BLaER1 treated with 17β-estradiol and CSF1 and Interleukin-3, amounts not matched to agents 10 nM and 100 nM (cell line): Measurements from ENCODE around the gene PRMT2.
"Not testable (repeated sequence)": the region's sequence is repeated elsewhere in the genome, so short reads cannot be mapped to it uniquely, and the experiment has no call there.

Source experiments
- H3K27ac ChIP-seq, 11 experiments: shearing (Covaris generic); formaldehyde crosslinking; 2 replicates each; pipeline ENCODE4 v1.8.1; 2022
- H3K27me3 ChIP-seq, 11 experiments: shearing (Covaris generic); formaldehyde crosslinking; 2 replicates each; pipeline ENCODE4 v1.8.1; 2022
- H3K36me3 ChIP-seq, 11 experiments: shearing (Covaris generic); formaldehyde crosslinking; 2 replicates each; pipeline ENCODE4 v1.8.1; 2022
- H3K4me1 ChIP-seq, 10 experiments: shearing (Covaris generic); formaldehyde crosslinking; 2 replicates each; pipeline ENCODE4 v1.8.1; 2022
- H3K4me2 ChIP-seq, 11 experiments: shearing (Covaris generic); formaldehyde crosslinking; 2 replicates each; pipeline ENCODE4 v1.8.1; 2022
- H3K4me3 ChIP-seq, 10 experiments: shearing (Covaris generic); formaldehyde crosslinking; 2 replicates each; pipeline ENCODE4 v1.8.1; 2022
- H3K9ac ChIP-seq, 11 experiments: shearing (Covaris generic); formaldehyde crosslinking; 2 replicates each; pipeline ENCODE4 v1.8.1; 2022
- H3K9me3 ChIP-seq, 11 experiments: shearing (Covaris generic); formaldehyde crosslinking; replicated peaks in 1 of 11; 2 replicates each; pipeline ENCODE4 v1.8.1; 2022
- H4K20me1 ChIP-seq, 11 experiments: shearing (Covaris generic); formaldehyde crosslinking; 2 replicates each; pipeline ENCODE4 v1.8.1; 2022
- Cebpa-rat ChIP-seq, 11 experiments: shearing (Covaris generic); IDR thresholded peaks; 2 replicates each; pipeline ENCODE4 v1.8.1; 2022

The PRMT2 gene

GRCh38 chr21:46622226-46622625 is 13.2 kb upstream of the PRMT2 start:
- H3K9me3 ChIP-seq = peaks cover 29 to 41% (median 33%) of the 10 kb centered on the region in 11 experiments
- H3K4me2 ChIP-seq = peak overlapping the region; percentile 65 to 86 (median 77)

GRCh38 chr21:46624050-46624449 is 11.4 kb upstream of the PRMT2 start:
- no peak overlapping the region for H3K9ac ChIP-seq
- no peak for TF ChIP-seq Cebpa-rat (IDR thresholded peaks at IDR 0.05)
- no peaks in the 10 kb centered on the region for H3K27me3 ChIP-seq
- no peak overlapping the region for H3K4me3 ChIP-seq
- no peaks in the 10 kb centered on the region for H4K20me1 ChIP-seq
- peaks cover 33 to 52% (median 43%) of the 10 kb centered on the region in 11 experiments for H3K9me3 ChIP-seq
- peak overlapping the region in 4 of 11 experiments; percentile 17 to 39 (median 28); a peak in 6 of 22 replicates for H3K27ac ChIP-seq
- peaks cover 33 to 90% (median 39%) of the 10 kb centered on the region in 10 experiments for H3K4me1 ChIP-seq
- H3K36me3 ChIP-seq = peaks cover 0 to 22% (median 0%) of the 10 kb centered on the region in 11 experiments; a peak in 5 of 22 replicates
- H3K4me2 ChIP-seq = peak overlapping the region in 2 of 11 experiments; percentile 8 to 14; a peak in 2 of 22 replicates

More at GRCh38 chr21:46622226-46622625, 13.2 kb upstream of the PRMT2 start:
- Histone ChIP-seq H3K9ac (peak overlapping the region; percentile 54 to 82 (median 73); a peak in 21 of 22 replicates), H4K20me1 (no peaks in the 10 kb centered on the region), H3K36me3 (peaks cover 0 to 22% (median 0%) of the 10 kb centered on the region in 11 experiments; a peak in 5 of 22 replicates), H3K4me1 (peaks cover 23 to 80% (median 31%) of the 10 kb centered on the region in 10 experiments), H3K27me3 (no peaks in the 10 kb centered on the region), H3K4me3 (peak overlapping the region in 2 of 10 experiments; percentile 5 to 29; a peak in 3 of 20 replicates), H3K27ac (peak overlapping the region; percentile 71 to 93 (median 87))
- no peak for TF ChIP-seq Cebpa-rat (IDR thresholded peaks at IDR 0.05)

GRCh38 chr21:46625759-46626158 is 9.7 kb upstream of the PRMT2 start:
- peaks cover 33 to 78% (median 38%) of the 10 kb centered on the region in 10 experiments for H3K4me1 ChIP-seq
- H3K27me3 ChIP-seq = no peaks in the 10 kb centered on the region
- no peaks in the 10 kb centered on the region for H4K20me1 ChIP-seq
- no peak for TF ChIP-seq Cebpa-rat (IDR thresholded peaks at IDR 0.05)
- peaks cover 0 to 22% (median 0%) of the 10 kb centered on the region in 11 experiments; a peak in 5 of 22 replicates for H3K36me3 ChIP-seq
- peak overlapping the region in 2 of 11 experiments; percentile 62 to 76; a peak in 2 of 22 replicates for H3K4me2 ChIP-seq
- peaks cover 33 to 52% (median 43%) of the 10 kb centered on the region in 11 experiments for H3K9me3 ChIP-seq
- peak overlapping the region in 4 of 10 experiments; percentile 4 to 15 (median 8); a peak in 3 of 20 replicates for H3K4me3 ChIP-seq
- peak overlapping the region in 1 of 11 experiments; percentile 79; a peak in 2 of 22 replicates for H3K9ac ChIP-seq
- peak overlapping the region in 3 of 11 experiments; percentile 90 to 97 (median 92); a peak in 6 of 22 replicates for H3K27ac ChIP-seq

GRCh38 chr21:46626536-46626935 is 8.9 kb upstream of the PRMT2 start:
- H3K27ac ChIP-seq = peak overlapping the region in 5 of 11 experiments; percentile 45 to 97 (median 90); a peak in 10 of 22 replicates

GRCh38 chr21:46626975-46627501 is 8.4 kb upstream of the PRMT2 start:
- Histone ChIP-seq H3K4me1 (peaks cover 20 to 65% (median 25%) of the 10 kb centered on the region in 10 experiments), H3K9me3 (peaks cover 33 to 52% (median 43%) of the 10 kb centered on the region in 11 experiments), H3K27me3 (no peaks in the 10 kb centered on the region), H3K4me3 (0 out of 20 replicates have a peak overlapping the region, but pooled peaks of 2 of the 10 experiments have one; percentile 1 to 33), H3K4me2 (peak overlapping the region in 5 of 11 experiments; percentile 0 to 76 (median 56); a peak in 10 of 22 replicates), H4K20me1 (no peaks in the 10 kb centered on the region), H3K9ac (peak overlapping the region in 3 of 11 experiments; percentile 61 to 81 (median 79); a peak in 6 of 22 replicates), H3K27ac (peak overlapping the region in 5 of 11 experiments; percentile 45 to 97 (median 90); a peak in 10 of 22 replicates), H3K36me3 (peaks cover 0 to 22% (median 0%) of the 10 kb centered on the region in 11 experiments; a peak in 5 of 22 replicates)
- peak in 1 of 11 experiments; percentile 30; a peak in 2 of 22 replicates for TF ChIP-seq Cebpa-rat (IDR thresholded peaks at IDR 0.05)

More at GRCh38 chr21:46626536-46626935, 8.9 kb upstream of the PRMT2 start:
- no peak for TF ChIP-seq Cebpa-rat (IDR thresholded peaks at IDR 0.05)
- Histone ChIP-seq H3K4me3 (0 out of 20 replicates have a peak overlapping the region, but pooled peaks of 3 of the 10 experiments have one; percentile 1 to 33 (median 22)), H3K36me3 (peaks cover 0 to 22% (median 0%) of the 10 kb centered on the region in 11 experiments; a peak in 5 of 22 replicates), H3K4me1 (peaks cover 25 to 70% (median 31%) of the 10 kb centered on the region in 10 experiments), H4K20me1 (no peaks in the 10 kb centered on the region), H3K9ac (peak overlapping the region in 3 of 11 experiments; percentile 61 to 81 (median 79); a peak in 6 of 22 replicates), H3K9me3 (peaks cover 33 to 52% (median 43%) of the 10 kb centered on the region in 11 experiments), H3K4me2 (peak overlapping the region in 5 of 11 experiments; percentile 0 to 76 (median 56); a peak in 9 of 22 replicates), H3K27me3 (no peaks in the 10 kb centered on the region)

GRCh38 chr21:46627726-46628125 is 7.7 kb upstream of the PRMT2 start:
- H3K4me1 ChIP-seq = peaks cover 15 to 61% (median 21%) of the 10 kb centered on the region in 10 experiments
- peak overlapping the region in 5 of 11 experiments; percentile 34 to 97 (median 90); a peak in 9 of 22 replicates for H3K27ac ChIP-seq
- H3K4me3 ChIP-seq = peak overlapping the region in 2 of 10 experiments; percentile 3 to 11; a peak in 1 of 20 replicates
- peaks cover 33 to 52% (median 43%) of the 10 kb centered on the region in 11 experiments for H3K9me3 ChIP-seq
- H3K4me2 ChIP-seq = peak overlapping the region in 6 of 11 experiments; percentile 0 to 76 (median 46); a peak in 9 of 22 replicates
- H3K27me3 ChIP-seq = no peaks in the 10 kb centered on the region
- H4K20me1 ChIP-seq = no peaks in the 10 kb centered on the region
- no peak for TF ChIP-seq Cebpa-rat (IDR thresholded peaks at IDR 0.05)
- peak overlapping the region in 3 of 11 experiments; percentile 43 to 67 (median 66); a peak in 4 of 22 replicates for H3K9ac ChIP-seq
- H3K36me3 ChIP-seq = peaks cover 0 to 22% (median 0%) of the 10 kb centered on the region in 11 experiments; a peak in 5 of 22 replicates

- H3K9me3 ChIP-seq = peaks cover 33 to 52% (median 43%) of the 10 kb centered on the region in 11 experiments
- H3K4me2 ChIP-seq = peak overlapping the region in 10 of 11 experiments; percentile 5 to 76 (median 40); a peak in 20 of 22 replicates
- peak overlapping the region in 1 of 10 experiments; percentile 11; a peak in 2 of 20 replicates for H3K4me3 ChIP-seq
- H3K36me3 ChIP-seq = peaks cover 0 to 22% (median 0%) of the 10 kb centered on the region in 11 experiments; a peak in 5 of 22 replicates
- no peaks in the 10 kb centered on the region for H4K20me1 ChIP-seq
- H3K4me1 ChIP-seq = peaks cover 10 to 57% (median 17%) of the 10 kb centered on the region in 10 experiments
- peak overlapping the region in 3 of 11 experiments; percentile 90 to 97 (median 92); a peak in 3 of 22 replicates for H3K27ac ChIP-seq
- H3K27me3 ChIP-seq = no peaks in the 10 kb centered on the region
- H3K9ac ChIP-seq = no peak overlapping the region
- TF ChIP-seq Cebpa-rat (IDR thresholded peaks at IDR 0.05) = no peak
These were observed 6.6 kb upstream of the PRMT2 start for GRCh38 chr21:46628868-46629267.

GRCh38 chr21:46630915-46631314 is 4.6 kb upstream of the PRMT2 start:
- not testable (repeated sequence) for H3K4me3 ChIP-seq, H3K36me3 ChIP-seq, H3K4me2 ChIP-seq, H3K9ac ChIP-seq, H3K27ac ChIP-seq, H4K20me1 ChIP-seq, H3K27me3 ChIP-seq
- H3K9me3 ChIP-seq = peaks cover 15 to 34% (median 24%) of the 10 kb centered on the region in 11 experiments
- H3K4me1 ChIP-seq = peaks cover 19 to 50% (median 28%) of the 10 kb centered on the region in 10 experiments
